ENCODE data around the gene LEPROT.

Gene LEPROT

GRCh38 chr1:65412256-65412983 lies 8.0 kb upstream of the LEPROT start:
- no peak for DNase-seq (ENCODE audit: low read depth)

- DNase-seq (ENCODE audit: low read depth): no peak
Observed at GRCh38 chr1:65412984-65413375, 7.5 kb upstream of the LEPROT start.

- DNase-seq (ENCODE audit: low read depth): no peak
Observed at GRCh38 chr1:65414538-65414937, 5.9 kb upstream of the LEPROT start.

- no peak for DNase-seq (ENCODE audit: low read depth)
Observed at GRCh38 chr1:65416767-65417166, 3.7 kb upstream of the LEPROT start.

- DNase-seq (ENCODE audit: low read depth): no peak
Observed at GRCh38 chr1:65417729-65418128, 2.7 kb upstream of the LEPROT start.

GRCh38 chr1:65418522-65419185 lies 1.8 kb upstream of the LEPROT start:
- no peak for DNase-seq (ENCODE audit: low read depth)

GRCh38 chr1:65419681-65420589 lies 533 bp upstream of the LEPROT start:
- DNase-seq (ENCODE audit: low read depth): peak; percentile 96

- DNase-seq (ENCODE audit: low read depth): no peak
Observed at GRCh38 chr1:65421351-65422025, 1.0 kb downstream of the LEPROT start.

GRCh38 chr1:65422241-65423203 lies 2.1 kb downstream of the LEPROT start:
- no peak for DNase-seq (ENCODE audit: low read depth)

GRCh38 chr1:65423884-65424572 lies 3.6 kb downstream of the LEPROT start:
- no peak for DNase-seq (ENCODE audit: low read depth)

GRCh38 chr1:65424573-65424889 lies 4.1 kb downstream of the LEPROT start:
- DNase-seq (ENCODE audit: low read depth): no peak

- no peak for DNase-seq (ENCODE audit: low read depth)
Observed at GRCh38 chr1:65425006-65425405, 4.5 kb downstream of the LEPROT start.

- DNase-seq (ENCODE audit: low read depth): no peak
Observed at GRCh38 chr1:65425697-65426096, 5.2 kb downstream of the LEPROT start.

GRCh38 chr1:65429078-65429477 lies 8.6 kb downstream of the LEPROT start:
- DNase-seq (ENCODE audit: low read depth): no peak

GRCh38 chr1:65429806-65430205 lies 9.3 kb downstream of the LEPROT start:
- peak; percentile 81 for DNase-seq (ENCODE audit: low read depth)

- no peak for DNase-seq (ENCODE audit: low read depth)
Observed at GRCh38 chr1:65431111-65431705, 10.7 kb downstream of the LEPROT start.

- DNase-seq (ENCODE audit: low read depth): no peak
Observed at GRCh38 chr1:65432918-65433317, 12.4 kb downstream of the LEPROT start.

GRCh38 chr1:65434255-65434654 lies 13.8 kb downstream of the LEPROT start:
- DNase-seq (ENCODE audit: low read depth): no peak

- no peak for DNase-seq (ENCODE audit: low read depth)
Observed at GRCh38 chr1:65434760-65435159, 14.3 kb downstream of the LEPROT start.

GRCh38 chr1:65435987-65436386 lies 15.5 kb downstream of the LEPROT start:
- DNase-seq (ENCODE audit: low read depth): no peak

All from stromal cell of bone marrow (primary cell).